ENCODE results near the gene TP53.

DNA sequence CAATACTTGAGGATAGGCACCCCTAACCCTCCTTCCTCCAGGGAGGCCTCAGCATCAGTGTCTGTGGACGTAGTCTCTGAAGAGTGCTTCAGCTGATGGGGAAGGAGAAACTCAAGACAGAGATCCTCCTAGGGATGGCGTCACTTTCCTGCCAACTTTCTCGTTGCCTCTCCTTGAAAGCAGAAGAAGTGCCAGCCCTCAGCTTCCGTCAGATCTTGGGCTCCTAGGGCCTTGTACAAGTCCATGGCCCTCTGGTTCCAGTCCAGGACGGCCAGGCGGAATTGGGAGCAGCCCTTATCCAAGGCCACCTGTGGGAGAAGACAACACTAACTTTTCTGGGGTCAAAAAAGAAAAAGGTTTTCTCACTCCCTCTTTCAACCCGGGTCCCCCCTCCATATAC, 61.0 kb downstream of the TP53 start:
- TF ChIP-seq, protein P1, sequence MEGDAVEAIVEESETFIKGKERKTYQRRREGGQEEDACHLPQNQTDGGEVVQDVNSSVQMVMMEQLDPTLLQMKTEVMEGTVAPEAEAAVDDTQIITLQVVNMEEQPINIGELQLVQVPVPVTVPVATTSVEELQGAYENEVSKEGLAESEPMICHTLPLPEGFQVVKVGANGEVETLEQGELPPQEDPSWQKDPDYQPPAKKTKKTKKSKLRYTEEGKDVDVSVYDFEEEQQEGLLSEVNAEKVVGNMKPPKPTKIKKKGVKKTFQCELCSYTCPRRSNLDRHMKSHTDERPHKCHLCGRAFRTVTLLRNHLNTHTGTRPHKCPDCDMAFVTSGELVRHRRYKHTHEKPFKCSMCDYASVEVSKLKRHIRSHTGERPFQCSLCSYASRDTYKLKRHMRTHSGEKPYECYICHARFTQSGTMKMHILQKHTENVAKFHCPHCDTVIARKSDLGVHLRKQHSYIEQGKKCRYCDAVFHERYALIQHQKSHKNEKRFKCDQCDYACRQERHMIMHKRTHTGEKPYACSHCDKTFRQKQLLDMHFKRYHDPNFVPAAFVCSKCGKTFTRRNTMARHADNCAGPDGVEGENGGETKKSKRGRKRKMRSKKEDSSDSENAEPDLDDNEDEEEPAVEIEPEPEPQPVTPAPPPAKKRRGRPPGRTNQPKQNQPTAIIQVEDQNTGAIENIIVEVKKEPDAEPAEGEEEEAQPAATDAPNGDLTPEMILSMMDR (conservative IDR thresholded peaks at IDR 0.05; ENCODE audit: low read length), result no peak
- no peak for TF ChIP-seq EZH2phosphoT487 (IDR thresholded peaks at IDR 0.05; ENCODE audit: borderline replicate concordance, low read depth, low read length)

All from OCI-LY7 (cell line).